T-helper 2 cell treated with Interferon-gamma antibody and Interleukin-4, amounts not matched to agents 100 ng/mL and 5 ng/mL, for 36 hours (primary cell): Measurements from ENCODE around the gene PLD3. TPM values are rescaled to one million over a fixed set of nuclear protein-coding genes. Genes with fewer than 3 reads are reported as not detected.
"Not testable (repeated sequence)": the region's sequence is repeated elsewhere in the genome, so short reads cannot be mapped to it uniquely, and the experiment has no call there.

Source experiments
- intact Hi-C: fragments of 100-400 bp; cut with micrococcal nuclease; formaldehyde crosslinking; loops from one replicate; pipeline ENCODE4 v1.15.1; 2023
- total RNA-seq: library from RNA; stranded (reverse); gene quantifications from 2 replicates; pipeline ENCODE4 v1.2.3, GENCODE V29; 2022

Gene PLD3
- total RNA-seq, 1 donor from 2014 or later: 70.7 TPM

- intact Hi-C loops: no loop called here
Observed at GRCh38 chr19:40360708-40361241, 12.3 kb downstream of the PLD3 start.

GRCh38 chr19:40362160-40362559, 13.7 kb downstream of the PLD3 start:
- intact Hi-C loops: no loop called here

DNA sequence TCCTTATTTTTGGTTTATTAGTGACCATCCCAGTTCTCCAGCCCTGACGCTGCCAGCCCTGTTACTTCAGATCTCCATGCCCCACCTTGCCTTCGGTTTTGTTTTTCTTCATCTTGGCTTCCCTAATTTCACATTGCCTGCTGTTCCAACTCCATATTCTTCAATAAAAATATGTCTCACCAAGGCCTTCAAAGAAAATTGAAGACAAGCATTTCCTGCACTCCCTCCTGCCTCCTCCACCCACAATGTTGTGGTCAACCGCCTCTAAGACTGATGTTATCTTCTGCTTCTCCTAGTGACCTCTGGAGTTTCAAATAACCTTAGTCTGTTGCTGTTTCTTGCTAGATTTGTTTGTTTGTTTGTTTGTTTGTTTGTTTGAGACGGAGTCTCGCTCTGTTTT, 14.6 kb downstream of the PLD3 start:
- intact Hi-C loops: no loop called here

DNA sequence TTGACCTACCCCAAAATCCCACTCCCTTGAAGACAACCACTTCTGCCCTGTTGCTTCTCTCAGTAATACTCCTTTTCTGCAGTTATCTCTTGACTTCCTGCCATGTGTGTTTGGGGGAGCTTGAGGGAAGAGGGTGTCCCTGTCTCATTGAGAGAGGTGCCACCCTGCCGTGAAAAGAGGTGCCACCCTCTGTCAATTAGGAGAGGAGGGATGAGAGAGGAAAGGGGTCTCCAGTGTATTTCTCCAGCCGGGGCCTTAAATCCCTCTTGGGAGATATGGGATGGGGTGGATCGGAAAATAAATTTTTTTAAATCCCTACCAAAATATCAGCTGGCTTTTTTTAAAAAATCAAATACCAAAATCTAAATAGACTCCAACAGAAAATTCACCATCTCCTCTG, 16.5 kb downstream of the PLD3 start:
- intact Hi-C loops: no loop called here

DNA sequence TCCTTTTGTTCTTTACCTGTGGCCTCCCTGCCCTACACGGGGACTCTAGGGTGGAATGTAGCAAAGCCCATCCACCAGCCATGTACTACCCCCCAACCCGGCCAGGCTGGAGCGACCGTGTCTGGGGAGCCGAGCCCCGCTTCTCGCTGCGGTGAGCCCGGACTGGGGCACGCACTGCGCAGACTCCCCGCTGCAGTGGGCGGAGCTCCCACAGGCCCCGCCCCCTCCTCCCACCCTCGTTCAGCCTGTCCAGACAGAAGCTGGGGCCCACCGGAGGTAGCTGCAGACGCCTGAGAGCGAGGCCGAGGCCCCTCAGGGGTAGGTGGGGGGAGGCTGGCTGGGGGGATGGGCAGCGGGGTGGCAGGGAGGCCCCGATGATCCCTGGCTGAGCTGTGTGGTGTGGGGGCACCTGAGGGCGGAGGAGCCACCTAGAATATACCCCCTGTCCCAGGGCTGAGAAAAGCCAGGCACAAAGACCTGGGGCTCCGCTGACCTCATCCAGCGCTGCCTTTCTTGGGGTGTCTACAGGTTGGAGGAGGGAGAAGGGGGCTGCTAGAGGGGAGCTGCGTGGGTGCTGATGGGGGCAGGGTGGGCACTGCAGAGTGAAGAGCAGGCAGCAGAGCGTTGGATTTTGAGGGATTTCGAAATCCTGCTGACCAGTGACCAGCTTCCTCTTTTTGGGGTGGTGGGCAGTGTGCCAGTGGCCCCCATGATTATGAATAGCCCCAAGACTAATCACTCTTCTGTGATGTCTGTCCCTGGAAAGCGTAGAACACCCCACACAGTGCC, 17.3 kb downstream of the PLD3 start:
- intact Hi-C loops: no loop called here

GRCh38 chr19:40366697-40367561, 18.4 kb downstream of the PLD3 start:
- intact Hi-C loops: no loop called here

DNA sequence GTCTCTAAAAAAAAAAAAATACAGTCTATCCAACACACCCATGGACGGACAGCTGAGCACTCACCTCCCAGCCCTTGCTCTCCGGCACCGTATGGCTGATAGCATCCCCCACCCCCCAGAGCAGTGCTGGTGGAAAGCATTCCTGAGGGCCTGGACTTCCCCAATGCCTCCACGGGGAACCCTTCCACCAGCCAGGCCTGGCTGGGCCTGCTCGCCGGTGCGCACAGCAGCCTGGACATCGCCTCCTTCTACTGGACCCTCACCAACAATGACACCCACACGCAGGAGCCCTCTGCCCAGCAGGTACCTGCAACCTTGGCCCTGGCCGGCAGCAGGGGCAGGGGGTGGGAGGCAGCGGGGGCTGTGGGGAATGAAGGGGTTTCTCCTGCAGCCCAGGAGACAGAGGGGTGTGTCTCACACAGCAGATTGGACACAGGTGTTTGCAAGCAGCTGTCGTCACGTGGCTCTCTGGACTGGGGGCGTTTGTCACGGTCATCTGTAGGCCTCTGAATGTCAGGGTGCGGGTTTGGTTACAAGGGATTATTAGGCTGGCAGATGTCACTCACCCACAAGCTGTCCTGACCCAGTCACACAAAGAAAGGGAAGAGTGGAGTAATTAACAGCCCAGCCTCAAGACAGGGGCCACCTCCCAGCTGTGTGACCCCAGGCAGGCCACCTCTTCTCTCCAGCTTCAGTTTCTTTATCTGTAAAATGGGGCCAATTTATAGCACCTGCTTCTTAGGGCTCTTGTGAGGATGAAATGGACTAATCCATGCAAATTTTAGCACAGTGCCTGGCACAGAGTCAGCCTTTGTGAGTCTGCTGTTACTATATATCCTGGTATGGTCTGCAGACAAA, 19.3 kb downstream of the PLD3 start:
- intact Hi-C loops: no loop called here

DNA sequence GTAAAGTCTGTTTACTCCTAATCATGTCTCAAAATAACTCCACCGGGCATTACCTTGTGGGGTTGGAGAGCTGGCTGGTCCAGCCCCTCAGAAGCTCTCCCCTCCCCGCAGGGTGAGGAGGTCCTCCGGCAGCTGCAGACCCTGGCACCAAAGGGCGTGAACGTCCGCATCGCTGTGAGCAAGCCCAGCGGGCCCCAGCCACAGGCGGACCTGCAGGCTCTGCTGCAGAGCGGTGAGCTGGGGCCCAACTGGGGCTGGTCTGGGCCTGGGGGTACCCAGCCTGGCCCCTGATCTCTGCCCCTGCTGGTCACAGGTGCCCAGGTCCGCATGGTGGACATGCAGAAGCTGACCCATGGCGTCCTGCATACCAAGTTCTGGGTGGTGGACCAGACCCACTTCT, 21.3 kb downstream of the PLD3 start:
- intact Hi-C loops: no loop called here

DNA sequence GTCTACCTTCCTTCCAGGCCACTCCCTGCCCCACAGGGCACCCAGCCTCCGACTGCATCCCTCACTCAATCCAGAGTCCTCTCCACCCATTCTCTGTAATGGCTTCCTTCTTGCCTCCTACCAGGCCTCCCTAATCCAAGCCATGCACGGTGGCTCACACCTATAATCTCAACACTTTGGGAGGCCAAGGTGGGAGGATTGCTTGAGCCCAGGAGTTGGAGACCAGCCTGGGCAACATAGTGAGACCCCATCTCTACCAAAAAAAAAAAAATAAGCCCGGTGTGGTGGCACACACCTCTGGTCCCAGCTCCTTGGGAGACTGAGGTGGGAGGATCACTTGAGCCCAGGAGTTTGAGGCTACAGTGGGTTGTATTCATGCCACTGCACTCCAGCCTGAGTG, 21.8 kb downstream of the PLD3 start:
- intact Hi-C loops: not testable (repeated sequence)

- intact Hi-C loops: no loop called here
Observed at GRCh38 chr19:40370997-40371801, 22.7 kb downstream of the PLD3 start.

DNA sequence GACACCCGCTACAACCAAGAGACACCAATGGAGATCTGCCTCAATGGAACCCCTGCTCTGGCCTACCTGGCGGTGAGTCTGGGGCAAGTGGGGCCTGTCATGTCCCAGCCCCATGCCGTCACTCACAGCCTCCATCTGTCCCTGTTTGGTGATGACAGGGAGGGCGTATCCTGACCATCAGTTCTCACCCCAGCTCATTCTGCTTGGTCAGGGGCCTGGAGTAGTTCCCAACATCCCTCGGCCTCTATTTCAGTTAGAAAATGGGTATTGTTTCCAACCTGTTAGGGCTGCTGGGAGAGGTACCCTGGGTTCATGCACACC, 23.3 kb downstream of the PLD3 start:
- intact Hi-C loops: no loop called here

DNA sequence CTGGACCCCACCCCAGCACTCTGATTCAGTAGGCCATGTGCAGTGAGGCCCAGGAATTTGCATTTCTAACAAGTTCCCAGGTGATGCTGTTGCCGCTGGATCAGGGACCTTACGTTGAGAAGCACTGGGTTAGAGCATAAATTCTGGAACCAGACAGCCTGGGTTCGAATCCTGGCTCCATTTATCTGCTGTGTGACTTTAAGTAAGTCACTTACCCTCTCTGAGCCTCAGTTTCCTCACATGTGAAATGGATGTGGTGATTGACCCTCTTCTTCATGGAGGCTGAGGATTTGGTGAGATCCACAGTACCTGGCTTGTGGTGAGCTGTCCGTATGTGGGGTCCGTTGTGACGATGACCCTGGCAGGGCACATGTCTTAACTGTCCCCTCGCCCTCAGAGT, 25.6 kb downstream of the PLD3 start:
- intact Hi-C loops: no loop called here

GRCh38 chr19:40376286-40376862, 27.9 kb downstream of the PLD3 start:
- intact Hi-C loops: no loop called here

DNA sequence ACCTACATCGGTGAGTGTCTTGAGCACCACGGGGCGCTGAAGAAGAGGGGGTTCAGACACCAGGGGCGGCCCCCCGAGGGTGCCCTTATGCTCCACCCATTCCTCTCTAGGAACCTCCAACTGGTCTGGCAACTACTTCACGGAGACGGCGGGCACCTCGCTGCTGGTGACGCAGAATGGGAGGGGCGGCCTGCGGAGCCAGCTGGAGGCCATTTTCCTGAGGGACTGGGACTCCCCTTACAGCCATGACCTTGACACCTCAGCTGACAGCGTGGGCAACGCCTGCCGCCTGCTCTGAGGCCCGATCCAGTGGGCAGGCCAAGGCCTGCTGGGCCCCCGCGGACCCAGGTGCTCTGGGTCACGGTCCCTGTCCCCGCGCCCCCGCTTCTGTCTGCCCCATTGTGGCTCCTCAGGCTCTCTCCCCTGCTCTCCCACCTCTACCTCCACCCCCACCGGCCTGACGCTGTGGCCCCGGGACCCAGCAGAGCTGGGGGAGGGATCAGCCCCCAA, 29.4 kb downstream of the PLD3 start:
- intact Hi-C loops: no loop called here

DNA sequence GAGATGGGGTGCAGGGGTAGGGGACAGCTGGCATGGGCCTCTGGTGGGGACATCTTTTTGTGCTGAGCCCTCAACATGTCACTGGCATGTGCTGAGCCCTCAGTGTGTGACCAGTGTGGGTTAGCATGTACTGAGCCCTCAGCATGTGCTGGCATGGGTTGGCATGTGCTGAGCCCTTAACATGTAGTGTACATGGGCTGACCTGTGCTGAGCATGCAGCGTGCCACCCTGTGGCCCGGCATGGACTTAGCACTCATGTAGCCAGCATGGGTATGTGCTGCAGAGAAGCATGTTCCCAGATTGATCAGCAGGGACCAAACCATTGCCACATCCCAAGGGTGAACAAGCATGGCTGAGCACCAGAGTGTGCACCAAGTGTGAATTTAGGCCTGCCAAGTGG, 30.0 kb downstream of the PLD3 start:
- intact Hi-C loops: no loop called here

DNA sequence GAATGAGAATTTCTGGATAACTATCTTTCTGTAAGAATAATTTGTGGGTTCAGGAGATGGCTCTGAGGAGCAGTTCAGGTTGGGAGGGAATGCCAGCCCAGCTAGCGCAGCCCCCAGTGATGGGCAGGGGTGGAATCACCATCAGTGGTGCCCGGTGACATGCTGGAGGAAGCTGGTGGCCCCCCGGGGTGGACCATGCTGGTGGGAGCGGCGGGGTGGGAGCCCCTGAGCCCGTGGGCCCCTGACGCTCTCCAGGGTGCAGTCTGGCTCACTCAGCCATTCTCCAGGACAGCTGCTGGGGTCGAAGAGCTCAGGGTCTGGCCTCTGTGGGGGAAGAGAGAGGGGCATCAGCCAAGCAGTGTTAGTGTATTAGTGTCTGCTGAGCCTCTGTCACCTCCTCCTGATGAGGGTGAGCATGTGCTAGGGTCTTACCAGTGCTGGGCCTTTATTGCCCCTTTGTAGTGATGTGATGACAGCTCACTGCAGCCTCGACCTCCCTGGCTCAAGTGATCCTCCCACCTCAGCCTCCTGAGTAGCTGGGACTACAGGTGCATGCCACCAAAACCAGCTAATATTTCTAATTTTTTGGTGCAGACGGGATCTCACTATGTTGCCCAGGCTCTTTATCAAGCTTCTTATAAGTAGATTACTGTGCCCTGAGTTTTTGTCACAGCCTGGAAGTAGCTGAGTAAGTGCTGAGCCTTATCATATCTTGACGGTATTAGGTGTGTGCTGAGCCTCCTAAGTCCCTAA, 31.1 kb downstream of the PLD3 start:
- intact Hi-C loops: no loop called here

GRCh38 chr19:40380199-40381037, 31.9 kb downstream of the PLD3 start:
- intact Hi-C loops: no loop called here

- intact Hi-C loops: no loop called here
Observed at GRCh38 chr19:40381321-40381720, 32.8 kb downstream of the PLD3 start.
